HG03432 (cell line): Measurements from ENCODE around the gene RPH3AL.

Experiments
- ATAC-seq: cut with Tn5 transposase; IDR thresholded peaks from one replicate; pipeline ENCODE4 v1.9.1; 2021; ENCODE audit warnings: mild to moderate bottlenecking, moderate library complexity; ENCODE audit not compliant: unreplicated experiment

Gene RPH3AL

GRCh38 chr17:337022-337420, 15.6 kb downstream of the RPH3AL start:
- no peak for ATAC-seq

- ATAC-seq: no peak
These were observed 16.2 kb downstream of the RPH3AL start for GRCh38 chr17:336110-337021.

GRCh38 chr17:335691-336090, 16.9 kb downstream of the RPH3AL start:
- no peak for ATAC-seq

GRCh38 chr17:334974-335481, 17.6 kb downstream of the RPH3AL start:
- no peak for ATAC-seq

- ATAC-seq: no peak
These were observed 18.8 kb downstream of the RPH3AL start for GRCh38 chr17:333626-334396.

GRCh38 chr17:332558-333322, 19.9 kb downstream of the RPH3AL start:
- ATAC-seq: no peak

GRCh38 chr17:332023-332422, 20.6 kb downstream of the RPH3AL start:
- no peak for ATAC-seq

GRCh38 chr17:330993-331701, 21.5 kb downstream of the RPH3AL start:
- no peak for ATAC-seq

- ATAC-seq: no peak
These were observed 22.7 kb downstream of the RPH3AL start for GRCh38 chr17:329784-330420.

- no peak for ATAC-seq
These were observed 24.6 kb downstream of the RPH3AL start for GRCh38 chr17:327971-328370.

- no peak for ATAC-seq
These were observed 25.3 kb downstream of the RPH3AL start for GRCh38 chr17:327296-327695.

- no peak for ATAC-seq
These were observed 26.5 kb downstream of the RPH3AL start for GRCh38 chr17:326010-326621.

GRCh38 chr17:325270-326009, 27.2 kb downstream of the RPH3AL start:
- ATAC-seq: no peak

GRCh38 chr17:323721-324571, 28.7 kb downstream of the RPH3AL start:
- ATAC-seq: no peak

GRCh38 chr17:323181-323580, 29.4 kb downstream of the RPH3AL start:
- ATAC-seq: no peak

- no peak for ATAC-seq
These were observed 30.4 kb downstream of the RPH3AL start for GRCh38 chr17:322006-322780.

- ATAC-seq: no peak
These were observed 31.1 kb downstream of the RPH3AL start for GRCh38 chr17:321386-321941.
